SW 1271 (cell line): ENCODE data around the gene LSAMP.
"Not testable (repeated sequence)": the region's sequence is repeated elsewhere in the genome, so short reads cannot be mapped to it uniquely, and the experiment has no call there.

Experiments
- DNase-seq, 2 experiments: peaks; one replicate each; lab custom pipeline; 2025; lab: John Stamatoyannopoulos, UW

The LSAMP gene

DNA sequence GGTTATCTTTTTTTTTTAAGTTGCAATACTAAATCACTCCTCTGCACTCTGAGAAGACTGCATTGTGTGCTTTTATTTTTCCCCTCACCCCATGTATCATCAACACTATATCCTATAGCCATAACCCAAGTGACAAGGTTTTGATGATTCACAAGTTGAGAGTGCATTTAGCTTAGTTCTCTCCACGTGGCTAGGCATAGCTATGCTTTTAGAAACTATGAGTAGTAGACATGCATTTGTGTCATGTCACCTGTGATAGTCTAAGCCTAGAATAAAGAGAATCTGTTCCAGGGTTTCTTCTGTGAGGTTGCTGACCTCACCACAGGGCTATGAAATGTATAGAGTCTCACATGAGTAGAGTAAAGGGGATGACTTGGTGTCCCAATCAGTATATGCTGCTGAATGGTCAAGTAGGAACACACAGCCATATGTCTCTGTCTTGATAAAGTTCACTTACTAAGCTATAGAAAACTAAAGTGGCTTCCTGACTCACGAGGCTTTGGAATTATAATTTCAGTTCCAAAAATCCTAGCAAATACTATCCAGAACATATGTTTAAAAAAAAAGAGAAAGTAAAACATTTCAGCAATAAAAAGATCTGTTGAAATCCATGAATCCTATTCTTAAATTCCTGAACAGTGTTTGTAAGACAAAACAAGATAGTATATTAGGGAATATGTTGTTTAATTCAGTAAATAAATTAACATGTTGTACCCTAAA lies 206.3 kb downstream of the LSAMP start:
- no peak for DNase-seq

DNA sequence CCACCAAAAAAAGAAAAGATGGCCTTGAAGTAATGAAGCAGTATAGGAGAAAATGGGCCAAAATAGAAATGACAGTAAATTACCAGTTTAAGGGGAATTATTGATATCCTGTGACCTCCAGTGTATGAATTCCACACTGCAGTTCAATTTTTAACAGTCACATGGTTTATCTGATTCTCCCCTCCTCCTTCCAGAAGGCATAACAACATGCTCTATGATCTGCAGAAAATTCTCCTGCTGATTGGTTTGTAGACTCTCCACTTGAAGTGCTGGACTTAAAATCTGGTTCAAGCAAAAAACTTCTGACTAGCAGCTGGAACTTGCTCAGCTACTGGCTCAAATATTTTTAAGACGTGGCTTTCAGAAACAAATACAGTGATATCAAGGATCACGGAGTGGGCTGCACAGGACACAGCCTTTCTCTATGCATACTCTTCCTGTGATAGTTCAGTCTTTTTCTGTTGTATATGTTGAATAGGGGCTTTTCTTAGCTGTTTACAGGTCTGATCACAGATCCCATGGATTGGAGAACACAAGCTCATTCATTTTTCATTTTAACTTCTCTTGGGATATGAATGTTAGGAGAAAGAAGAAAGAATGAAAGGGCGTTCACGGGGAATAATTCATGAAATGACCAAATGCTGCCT lies 211.5 kb downstream of the LSAMP start:
- DNase-seq: no peak

GRCh38 chr3:116230431-116231020 lies 214.8 kb downstream of the LSAMP start:
- DNase-seq: no peak

DNA sequence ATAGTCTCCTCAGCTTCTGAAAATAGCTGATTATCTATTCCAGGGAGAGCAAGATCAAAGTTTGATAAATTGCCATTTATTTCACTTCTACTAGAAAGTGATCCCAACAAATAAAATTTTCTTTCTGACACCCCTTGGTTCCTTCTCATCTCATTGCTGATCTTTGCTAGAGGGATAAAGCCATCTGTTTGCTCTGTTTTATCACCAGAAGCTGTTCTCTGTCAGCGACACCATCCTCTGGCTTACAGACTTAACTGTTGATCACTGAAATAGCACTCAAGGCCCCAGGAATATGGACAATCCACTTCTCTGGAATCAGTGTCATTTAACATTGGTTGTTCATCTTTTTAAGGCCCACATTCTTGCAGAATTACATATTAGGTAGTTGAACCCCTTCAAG lies 219.0 kb downstream of the LSAMP start:
- no peak for DNase-seq

DNA sequence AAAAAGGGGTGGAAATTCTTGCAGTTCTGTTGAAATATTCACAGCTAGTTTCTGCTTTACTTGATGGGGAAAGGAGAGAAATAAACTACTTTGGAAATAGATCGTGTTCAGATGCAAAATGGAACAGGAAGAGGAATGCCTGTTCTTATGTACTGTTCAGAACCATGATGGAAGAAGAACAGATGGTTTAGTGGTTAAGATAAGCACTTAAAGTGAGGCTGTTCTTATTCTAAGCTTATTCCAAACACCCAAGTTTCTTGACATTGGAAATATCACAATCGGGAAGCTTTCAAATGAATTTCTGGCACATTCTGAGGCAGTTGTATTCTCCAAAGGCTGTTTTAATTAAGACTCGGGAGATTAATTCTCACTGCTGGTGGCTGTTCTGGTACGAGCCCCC lies 228.5 kb downstream of the LSAMP start:
- DNase-seq: no peak

DNA sequence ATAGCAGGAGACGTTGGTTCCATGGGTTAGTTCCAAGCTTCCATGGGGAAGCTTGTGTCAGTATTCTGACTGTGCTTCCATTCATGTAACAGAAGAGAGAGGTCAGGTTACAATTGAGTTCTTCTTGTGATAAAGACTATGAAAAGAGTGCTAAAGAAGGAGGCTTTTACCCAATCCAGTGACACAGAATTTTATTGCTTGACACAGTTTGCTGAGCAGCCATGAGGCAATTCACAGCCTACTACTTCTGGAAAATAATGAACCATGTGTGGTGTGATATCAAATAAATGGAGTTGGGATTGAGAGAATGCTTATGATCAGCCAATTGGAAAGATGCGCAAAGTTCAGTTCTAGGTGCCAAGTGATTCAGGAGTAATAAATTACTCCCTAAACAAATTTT lies 233.4 kb downstream of the LSAMP start:
- no peak for DNase-seq

DNA sequence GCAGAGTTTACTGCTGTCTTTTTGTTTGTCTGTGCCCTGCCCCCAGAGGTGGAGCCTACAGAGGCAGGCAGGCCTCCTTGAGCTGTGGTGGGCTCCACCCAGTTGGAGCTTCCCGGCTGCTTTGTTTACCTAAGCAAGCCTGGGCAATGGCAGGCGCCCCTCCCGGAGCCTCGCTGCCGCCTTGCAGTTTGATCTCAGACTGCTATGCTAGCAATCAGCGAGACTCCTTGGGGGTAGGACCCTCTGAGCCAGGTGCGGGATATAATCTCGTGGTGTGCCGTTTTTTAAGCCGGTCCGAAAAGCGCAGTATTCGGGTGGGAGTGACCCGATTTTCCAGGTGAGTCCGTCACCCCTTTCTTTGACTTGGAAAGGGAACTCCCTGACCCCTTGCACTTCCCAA lies 236.5 kb downstream of the LSAMP start:
- not testable (repeated sequence) for DNase-seq

- no peak for DNase-seq
These were observed 244.2 kb downstream of the LSAMP start for GRCh38 chr3:116200956-116201690.

DNA sequence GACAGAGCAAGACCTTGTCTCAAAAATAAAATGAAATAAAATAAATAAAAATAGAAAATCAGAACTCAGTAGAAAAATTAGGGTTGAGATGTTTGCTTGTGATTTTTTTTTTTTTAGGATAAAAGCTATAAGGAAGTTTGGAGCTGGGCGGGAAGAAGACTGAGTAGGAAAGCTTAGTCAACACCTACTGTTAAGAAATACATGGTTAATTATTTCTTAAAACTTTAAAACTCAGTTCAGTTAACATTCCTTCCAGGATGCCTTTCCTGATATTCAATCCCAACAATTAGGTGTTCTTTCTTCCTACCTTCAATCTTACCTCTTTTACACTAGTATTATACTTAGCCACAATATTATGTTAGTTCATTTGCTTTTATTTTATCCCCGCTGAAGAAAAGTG lies 246.2 kb downstream of the LSAMP start:
- DNase-seq: no peak

DNA sequence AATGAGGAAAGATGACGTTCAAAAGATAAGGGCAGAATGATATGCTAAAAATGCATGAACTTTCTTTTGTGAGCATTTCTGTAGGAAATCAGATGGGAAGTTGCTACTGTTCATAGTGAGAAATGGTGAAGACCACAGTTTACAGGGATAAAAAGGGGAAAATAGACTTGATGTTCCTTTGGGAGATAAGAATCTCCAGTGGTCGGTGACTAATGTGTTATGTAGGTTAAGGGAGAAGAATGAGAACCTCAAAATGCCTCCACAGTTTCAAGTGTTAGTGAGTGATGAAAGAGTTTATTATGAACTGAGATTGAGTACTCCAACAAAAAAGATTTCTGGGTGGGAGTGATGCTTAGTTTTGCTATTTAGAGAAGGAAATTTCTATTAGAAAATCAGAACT lies 247.2 kb downstream of the LSAMP start:
- no peak for DNase-seq

DNA sequence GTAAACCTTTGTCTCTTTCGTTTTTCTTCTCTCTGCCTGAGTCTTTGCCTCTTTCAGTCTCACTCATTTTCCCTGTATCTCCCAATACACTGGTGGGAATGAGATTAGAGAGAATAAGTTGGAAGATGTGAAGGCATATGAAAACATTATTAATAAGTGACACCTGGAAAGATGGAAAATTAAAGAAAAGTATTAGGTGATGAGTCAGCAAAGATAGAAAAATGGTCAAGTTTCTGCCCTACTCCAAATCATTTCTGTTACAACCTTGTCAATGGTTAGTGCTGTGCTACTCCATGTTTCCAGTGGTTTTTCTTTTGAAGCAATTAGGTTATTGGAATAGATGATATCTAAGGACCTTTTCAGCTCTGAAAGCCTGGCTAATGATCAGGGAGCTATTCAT lies 252.8 kb downstream of the LSAMP start:
- DNase-seq: no peak

DNA sequence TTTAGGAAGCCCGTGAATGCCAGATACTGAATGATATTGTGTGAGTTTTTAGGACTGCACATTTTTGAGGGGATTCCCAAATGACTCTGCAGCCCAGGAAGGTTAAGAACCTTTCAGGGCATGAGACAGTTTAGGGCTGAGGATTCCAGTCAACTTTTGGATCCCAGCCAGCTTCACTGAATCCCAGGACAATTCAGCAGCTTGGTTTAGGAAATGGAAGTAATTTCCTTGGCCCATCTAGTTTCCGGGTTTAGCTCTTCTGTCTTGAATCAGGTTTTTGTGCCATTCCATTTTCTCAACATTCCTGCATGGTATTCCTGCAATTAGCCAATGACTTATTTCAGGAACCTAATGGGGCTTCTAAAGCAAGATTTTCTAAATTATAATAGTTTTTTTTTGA lies 253.9 kb downstream of the LSAMP start:
- DNase-seq: no peak

DNA sequence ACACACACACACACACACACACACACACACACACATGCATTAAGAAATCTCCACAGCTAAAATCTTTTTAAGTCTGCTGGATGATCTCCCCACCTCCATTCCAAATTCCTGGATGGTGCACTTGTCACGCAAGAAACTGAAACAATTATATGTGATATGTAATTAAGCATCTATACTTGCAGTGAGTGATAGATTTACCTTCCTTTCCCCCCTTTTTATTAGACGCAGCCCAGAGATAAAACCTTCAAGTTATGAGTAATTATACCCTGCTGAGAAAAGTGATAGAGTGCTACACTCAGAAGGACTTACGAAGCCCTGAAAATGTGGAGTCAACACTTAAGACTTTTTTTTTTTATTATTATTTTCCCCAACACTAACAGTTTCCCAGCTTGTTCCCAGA lies 255.2 kb downstream of the LSAMP start:
- DNase-seq: no peak

- DNase-seq: no peak
These were observed 257.0 kb downstream of the LSAMP start for GRCh38 chr3:116188231-116188785.

GRCh38 chr3:116186049-116186448 lies 259.2 kb downstream of the LSAMP start:
- no peak for DNase-seq

DNA sequence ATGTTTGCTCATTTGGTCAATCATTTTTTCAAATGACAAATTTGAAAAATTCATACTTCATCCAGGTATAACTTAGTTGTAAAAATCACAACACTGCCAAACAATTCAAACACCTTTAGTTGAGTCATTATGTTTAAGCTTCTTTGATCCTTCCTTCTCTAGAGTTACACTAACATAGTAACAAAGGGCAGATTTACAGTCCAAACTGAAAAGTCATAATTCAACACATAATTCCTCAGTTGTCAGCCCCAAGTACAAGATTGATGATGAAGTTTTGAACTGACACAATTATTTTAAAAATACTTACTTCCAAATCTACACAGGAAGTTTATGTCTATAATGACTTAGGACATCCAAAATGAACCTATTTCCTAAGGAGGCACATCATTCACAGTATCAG lies 264.1 kb downstream of the LSAMP start:
- no peak for DNase-seq

- no peak for DNase-seq
These were observed 266.2 kb downstream of the LSAMP start for GRCh38 chr3:116179091-116179490.

DNA sequence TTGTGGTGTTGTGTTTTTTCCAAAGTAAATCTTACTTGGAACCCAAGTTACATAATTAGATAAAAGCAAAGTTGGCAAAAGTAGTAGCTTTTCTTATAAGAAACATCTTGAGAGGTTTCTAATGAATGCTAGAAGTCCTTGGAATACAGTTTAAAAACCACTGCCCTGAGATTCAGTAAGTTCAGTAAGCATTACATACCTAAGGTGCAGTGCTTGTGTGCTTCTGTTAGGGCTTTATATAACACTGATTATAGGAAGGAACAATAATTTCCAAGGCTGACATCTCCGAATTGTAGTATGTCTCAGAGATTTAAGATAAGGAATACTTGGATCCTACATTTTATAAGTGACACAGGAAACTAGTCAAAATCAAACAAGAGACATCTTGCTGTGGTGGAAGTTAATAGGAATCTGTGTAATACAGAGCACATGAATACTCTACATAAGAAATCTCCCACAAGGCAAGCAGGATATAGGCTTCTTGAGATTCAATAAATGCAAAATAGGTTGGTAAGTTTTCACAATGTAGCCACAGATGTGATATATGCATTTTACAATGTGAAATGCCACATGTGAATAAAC lies 268.2 kb downstream of the LSAMP start:
- DNase-seq: no peak

GRCh38 chr3:116166121-116166520 lies 279.2 kb downstream of the LSAMP start:
- no peak for DNase-seq

- no peak for DNase-seq
These were observed 279.6 kb downstream of the LSAMP start for GRCh38 chr3:116165641-116166040.

DNA sequence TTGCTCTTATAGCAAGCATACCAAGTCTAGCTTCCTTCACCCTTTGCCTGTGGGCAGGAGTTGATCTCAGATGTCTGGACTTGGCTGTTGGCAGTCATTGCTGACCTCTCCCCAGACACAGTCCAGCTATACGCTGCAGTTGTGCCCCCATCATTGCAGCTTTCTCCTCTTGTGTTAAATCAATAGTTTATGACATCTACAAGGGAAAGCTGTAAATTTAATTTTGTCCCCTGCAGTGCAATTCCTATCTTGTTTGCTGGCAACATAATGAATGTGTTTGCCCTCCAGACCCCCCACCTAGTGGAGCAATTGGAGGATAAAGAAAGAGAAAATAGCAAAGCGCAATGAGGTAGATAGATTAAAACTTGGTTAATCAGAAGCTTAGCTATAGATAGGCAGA lies 280.2 kb downstream of the LSAMP start:
- DNase-seq: no peak

GRCh38 chr3:116164039-116164438 lies 281.2 kb downstream of the LSAMP start:
- DNase-seq: no peak
